GM19239 (cell line): Measurements from ENCODE around the gene ZBTB1.
"Not testable (repeated sequence)": the region's sequence is repeated elsewhere in the genome, so short reads cannot be mapped to it uniquely, and the experiment has no call there.

Source experiments
- DNase-seq: peaks from one replicate; pipeline ENCODE4 v3.0.0; 2011; ENCODE audit warnings: low spot score; ENCODE audit not compliant: insufficient read length
- FAIRE-seq: peaks from 2 replicates; lab custom pipeline; 2011; peaks lifted over from hg19 to GRCh38; lab: Jason Lieb, UNC

The ZBTB1 gene

GRCh38 chr14:64561631-64562030, 57.1 kb downstream of the ZBTB1 start:
- no peak for DNase-seq
- no peak for FAIRE-seq

GRCh38 chr14:64562436-64562835, 57.9 kb downstream of the ZBTB1 start:
- no peak for DNase-seq
- FAIRE-seq: no peak

GRCh38 chr14:64563696-64564095, 59.1 kb downstream of the ZBTB1 start:
- FAIRE-seq: no peak

GRCh38 chr14:64566651-64567122, 62.1 kb downstream of the ZBTB1 start:
- FAIRE-seq: no peak
- no peak for DNase-seq

More at GRCh38 chr14:64563696-64564095, 59.1 kb downstream of the ZBTB1 start:
- no peak for DNase-seq

- DNase-seq: no peak
- FAIRE-seq: no peak
Observed at GRCh38 chr14:64569138-64569631, 64.6 kb downstream of the ZBTB1 start.

- FAIRE-seq: not testable (repeated sequence)
Observed at GRCh38 chr14:64569646-64570045, 65.1 kb downstream of the ZBTB1 start.

GRCh38 chr14:64572386-64573104, 68.0 kb downstream of the ZBTB1 start:
- no peak for FAIRE-seq
- DNase-seq: no peak

More at GRCh38 chr14:64569646-64570045, 65.1 kb downstream of the ZBTB1 start:
- DNase-seq: not testable (repeated sequence)

GRCh38 chr14:64573109-64573508, 68.5 kb downstream of the ZBTB1 start:
- FAIRE-seq (no peak), DNase-seq (no peak)
